OCI-LY1 (cell line): ENCODE measurements around the gene RAB3C.

Experiments
- H2AFZ ChIP-seq: fragments of 200-600 bp; sonication (generic), shearing (Covaris generic); 2 replicates; pipeline ENCODE4 v1.6.0; 2014; ENCODE audit warnings: antibody characterized with exemption, mild to moderate bottlenecking, low read length
- H3F3A ChIP-seq: fragments of 200-600 bp; sonication (generic), shearing (Covaris generic); 2 replicates; pipeline ENCODE4 v1.6.0; 2014; ENCODE audit warnings: mild to moderate bottlenecking, antibody characterized with exemption, low read length, moderate library complexity; ENCODE audit not compliant: insufficient read depth
- H3K27ac ChIP-seq: fragments of 200-600 bp; sonication (generic); 2 replicates; pipeline ENCODE4 v1.5.1; 2014; ENCODE audit warnings: low read length, mixed run types, mild to moderate bottlenecking, low read depth; ENCODE audit not compliant: poor library complexity, severe bottlenecking
- H3K27me3 ChIP-seq: fragments of 200-600 bp; sonication (generic); 2 replicates; pipeline ENCODE4 v1.6.0; 2014; ENCODE audit warnings: antibody characterized with exemption, mild to moderate bottlenecking, low read length, moderate library complexity; ENCODE audit not compliant: insufficient read depth
- H3K36me3 ChIP-seq: fragments of 200-600 bp; sonication (generic); 2 replicates; pipeline ENCODE4 v1.6.1; 2014; ENCODE audit warnings: mild to moderate bottlenecking, antibody characterized with exemption, low read length, moderate library complexity, mixed read lengths; ENCODE audit not compliant: insufficient read depth
- H3K4me1 ChIP-seq: fragments of 200-600 bp; sonication (generic); 2 replicates; pipeline ENCODE4 v1.5.1; 2014; ENCODE audit warnings: mild to moderate bottlenecking, low read length, moderate library complexity; ENCODE audit not compliant: insufficient read depth, severe bottlenecking
- H3K4me2 ChIP-seq: fragments of 200-600 bp; sonication (generic), shearing (Covaris generic); 2 replicates; pipeline ENCODE4 v1.6.1; 2014; ENCODE audit warnings: low read length
- H3K4me3 ChIP-seq: fragments of 200-600 bp; sonication (generic); 2 replicates; pipeline ENCODE4 v1.5.1; 2014; ENCODE audit warnings: low read length, low read depth, mild to moderate bottlenecking, mixed read lengths; ENCODE audit not compliant: poor library complexity, severe bottlenecking
- H3K79me2 ChIP-seq: fragments of 200-600 bp; shearing (Covaris generic); 2 replicates; pipeline ENCODE4 v1.6.1; 2016; ENCODE audit warnings: mixed run types, low read length, mixed read lengths; ENCODE audit not compliant: insufficient read depth
- H3K9ac ChIP-seq: fragments of 200-600 bp; sonication (generic), shearing (Covaris generic); 2 replicates; pipeline ENCODE4 v1.6.1; 2014; ENCODE audit warnings: mild to moderate bottlenecking, low read length, mixed read lengths
- H3K9me2 ChIP-seq: fragments of 200-600 bp; sonication (generic), shearing (Covaris generic); 2 replicates; pipeline ENCODE4 v1.6.1; 2014; ENCODE audit warnings: low read depth, mild to moderate bottlenecking, low read length, mixed read lengths
- H3K9me3 ChIP-seq: fragments of 200-600 bp; shearing (Covaris generic); 2 replicates; pipeline ENCODE4 v1.6.1; 2014; ENCODE audit warnings: low read length, mixed read lengths
- H4K20me1 ChIP-seq: fragments of 200-600 bp; sonication (generic), shearing (Covaris generic); 2 replicates; pipeline ENCODE4 v1.6.0; 2016; ENCODE audit warnings: mild to moderate bottlenecking, low read length; ENCODE audit not compliant: insufficient read depth
- EZH2 ChIP-seq: fragments of 200-600 bp; sonication (generic), shearing (Covaris generic); IDR thresholded peaks from 2 replicates; pipeline ENCODE4 v1.8.0; 2017; ENCODE audit warnings: borderline replicate concordance, mixed run types, mild to moderate bottlenecking, antibody characterized with exemption, low read length, moderate library complexity, mixed read lengths
- TF ChIP-seq, protein P1 (sequence below): fragments of 200-600 bp; sonication (generic), shearing (Covaris generic); IDR thresholded peaks from 2 replicates; pipeline ENCODE4 v1.5.1; 2017; ENCODE audit warnings: mild to moderate bottlenecking, antibody characterized with exemption, low read length, moderate library complexity, mixed read lengths

Gene RAB3C

GRCh38 chr5:58871648-58872242 lies 288.9 kb downstream of the RAB3C start:
- Histone ChIP-seq H3K27me3 (no peaks in the 10 kb centered on the region), H3K9me3 (no peaks in the 10 kb centered on the region), H3K4me2 (no peak overlapping the region), H3K79me2 (no peaks in the 10 kb centered on the region), H3F3A (no peaks in the 10 kb centered on the region), H4K20me1 (no peaks in the 10 kb centered on the region), H3K27ac (no peak overlapping the region), H3K9ac (no peak overlapping the region), H3K9me2 (no peaks in the 10 kb centered on the region), H2AFZ (no peak overlapping the region), H3K4me1 (no peaks in the 10 kb centered on the region), H3K36me3 (no peaks in the 10 kb centered on the region), H3K4me3 (no peak overlapping the region)
- TF ChIP-seq EZH2: no peak
- TF ChIP-seq, protein P1, sequence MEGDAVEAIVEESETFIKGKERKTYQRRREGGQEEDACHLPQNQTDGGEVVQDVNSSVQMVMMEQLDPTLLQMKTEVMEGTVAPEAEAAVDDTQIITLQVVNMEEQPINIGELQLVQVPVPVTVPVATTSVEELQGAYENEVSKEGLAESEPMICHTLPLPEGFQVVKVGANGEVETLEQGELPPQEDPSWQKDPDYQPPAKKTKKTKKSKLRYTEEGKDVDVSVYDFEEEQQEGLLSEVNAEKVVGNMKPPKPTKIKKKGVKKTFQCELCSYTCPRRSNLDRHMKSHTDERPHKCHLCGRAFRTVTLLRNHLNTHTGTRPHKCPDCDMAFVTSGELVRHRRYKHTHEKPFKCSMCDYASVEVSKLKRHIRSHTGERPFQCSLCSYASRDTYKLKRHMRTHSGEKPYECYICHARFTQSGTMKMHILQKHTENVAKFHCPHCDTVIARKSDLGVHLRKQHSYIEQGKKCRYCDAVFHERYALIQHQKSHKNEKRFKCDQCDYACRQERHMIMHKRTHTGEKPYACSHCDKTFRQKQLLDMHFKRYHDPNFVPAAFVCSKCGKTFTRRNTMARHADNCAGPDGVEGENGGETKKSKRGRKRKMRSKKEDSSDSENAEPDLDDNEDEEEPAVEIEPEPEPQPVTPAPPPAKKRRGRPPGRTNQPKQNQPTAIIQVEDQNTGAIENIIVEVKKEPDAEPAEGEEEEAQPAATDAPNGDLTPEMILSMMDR: peak; percentile 50

DNA sequence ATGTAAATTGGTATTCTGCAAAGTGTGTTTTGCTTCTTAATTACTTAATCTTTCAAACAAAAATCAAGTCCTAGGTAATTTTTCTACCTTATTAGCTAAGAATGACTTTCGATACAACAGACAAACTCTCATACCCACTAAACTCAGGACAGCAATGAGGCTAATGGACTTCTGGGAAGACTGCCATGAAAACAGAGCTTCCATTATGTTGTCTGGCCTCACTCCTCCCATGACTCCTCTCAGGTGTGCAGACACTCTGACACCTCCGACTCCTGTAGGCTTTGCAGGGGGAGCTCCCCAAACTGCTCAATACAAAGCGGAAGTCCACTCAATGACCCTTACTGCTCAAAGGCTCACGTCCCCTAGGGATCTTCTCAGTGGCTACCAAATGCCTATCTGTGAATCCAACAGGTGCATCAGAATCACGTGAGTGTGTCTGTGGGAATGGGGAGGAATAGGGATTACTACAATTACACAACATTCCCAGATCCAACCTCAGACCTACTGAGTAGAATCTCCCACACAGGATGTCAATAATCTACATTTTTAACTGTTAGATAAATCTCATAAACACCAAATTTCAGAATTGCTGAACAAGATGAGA lies 289.9 kb downstream of the RAB3C start:
- H3K9me3 ChIP-seq: no peaks in the 10 kb centered on the region
- no peaks in the 10 kb centered on the region for H3K79me2 ChIP-seq
- no peak overlapping the region for H2AFZ ChIP-seq
- no peak overlapping the region for H3K4me3 ChIP-seq
- H3K27ac ChIP-seq: no peak overlapping the region
- no peak overlapping the region for H3K4me2 ChIP-seq
- H3K9ac ChIP-seq: no peak overlapping the region
- no peak for TF ChIP-seq EZH2
- TF ChIP-seq, protein P1: no peak
- H3K9me2 ChIP-seq: no peaks in the 10 kb centered on the region
- H3F3A ChIP-seq: no peaks in the 10 kb centered on the region
- no peaks in the 10 kb centered on the region for H3K27me3 ChIP-seq
- no peaks in the 10 kb centered on the region for H3K36me3 ChIP-seq
- no peaks in the 10 kb centered on the region for H3K4me1 ChIP-seq
- H4K20me1 ChIP-seq: no peaks in the 10 kb centered on the region

- Histone ChIP-seq H3K4me2 (no peak overlapping the region), H3K27me3 (no peaks in the 10 kb centered on the region), H3K9me3 (no peaks in the 10 kb centered on the region), H3K27ac (no peak overlapping the region), H3K9me2 (no peaks in the 10 kb centered on the region), H4K20me1 (no peaks in the 10 kb centered on the region), H3K4me1 (no peaks in the 10 kb centered on the region), H2AFZ (no peak overlapping the region), H3K36me3 (no peaks in the 10 kb centered on the region), H3K4me3 (no peak overlapping the region), H3F3A (no peaks in the 10 kb centered on the region), H3K79me2 (no peaks in the 10 kb centered on the region), H3K9ac (no peak overlapping the region)
- TF ChIP-seq, protein P1: no peak
- no peak for TF ChIP-seq EZH2
These were observed 292.7 kb downstream of the RAB3C start for GRCh38 chr5:58875599-58875998.
